GM21786 (cell line): ENCODE measurements around the gene SIKE1.
"Not testable (repeated sequence)": the region's sequence is repeated elsewhere in the genome, so short reads cannot be mapped to it uniquely, and the experiment has no call there.

Source experiments
- ATAC-seq: cut with Tn5 transposase; IDR thresholded peaks from one replicate; pipeline ENCODE4 v1.9.1; 2021; ENCODE audit not compliant: unreplicated experiment

SIKE1 gene

DNA sequence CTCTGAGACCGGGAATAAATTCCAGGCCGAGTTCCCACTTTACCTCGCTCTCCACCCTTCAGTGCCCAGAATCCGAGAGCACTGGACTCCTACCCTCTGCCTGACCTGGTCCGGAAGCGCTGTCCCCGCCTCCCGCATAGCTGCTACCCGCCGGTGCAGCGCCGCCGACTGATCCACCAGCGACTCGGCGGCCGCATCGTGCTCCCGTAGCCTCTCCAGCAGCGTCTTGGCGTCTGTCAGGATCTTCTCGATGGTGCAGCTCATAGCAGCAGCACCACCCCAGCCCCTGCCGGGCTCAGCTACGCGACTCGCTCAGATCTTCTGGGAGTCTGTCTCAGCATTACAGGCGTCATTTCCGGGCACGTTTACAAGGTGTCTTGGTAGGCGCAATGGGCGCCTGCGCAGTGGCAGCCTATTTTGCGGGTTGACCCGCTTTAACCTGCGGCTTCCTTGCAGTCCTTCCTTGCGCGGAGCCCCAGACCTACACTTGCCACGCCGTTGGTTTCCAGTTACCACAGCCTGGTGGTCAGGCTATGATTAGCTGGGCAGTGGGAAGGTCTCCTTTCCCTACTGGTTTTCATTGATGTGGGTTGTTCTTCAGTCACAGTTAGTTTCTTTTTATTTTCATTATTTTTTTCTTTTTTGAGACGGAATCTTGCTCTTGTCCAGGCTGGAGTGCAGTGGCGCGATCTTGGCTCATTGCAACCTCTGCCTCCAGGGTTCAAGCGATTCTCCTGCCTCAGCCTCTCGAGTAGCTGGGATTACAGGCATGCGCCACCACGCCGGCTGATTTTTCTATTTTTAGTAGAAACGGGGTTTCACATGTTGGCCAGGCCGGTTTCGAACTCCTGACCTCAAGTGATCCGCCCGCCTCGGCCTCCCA is at the start of gene SIKE1:
TSS of gene SIKE1 (minus strand) at position 342 of the 883 bp plus-strand sequence. CDS start at position 264, 78 bp downstream.
- ATAC-seq = peak; percentile 99

- not testable (repeated sequence) for ATAC-seq
These were observed 49.6 kb upstream of the SIKE1 start for GRCh38 chr1:114830075-114830474.

DNA sequence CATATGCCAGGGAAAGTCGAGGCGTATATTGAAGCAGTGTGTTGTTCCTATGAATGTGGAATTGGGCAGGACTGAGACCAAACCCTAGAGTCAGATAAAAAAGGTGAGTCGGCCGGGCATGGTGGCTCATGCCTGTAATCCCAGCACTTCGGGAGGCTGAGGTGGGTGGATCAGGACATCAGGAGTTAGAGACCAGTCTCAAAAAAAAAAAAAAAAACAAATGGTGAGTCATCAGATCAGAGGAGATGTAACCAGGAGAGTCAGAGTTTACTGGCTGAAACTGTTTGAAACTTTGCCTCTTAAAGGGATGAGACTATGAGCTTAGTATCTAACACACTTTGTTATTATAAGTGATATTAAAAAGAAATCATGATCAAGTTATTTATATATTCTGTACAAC is 47.8 kb upstream of the SIKE1 start:
- ATAC-seq = no peak

GRCh38 chr1:114821978-114822377 is 41.5 kb upstream of the SIKE1 start:
- no peak for ATAC-seq

DNA sequence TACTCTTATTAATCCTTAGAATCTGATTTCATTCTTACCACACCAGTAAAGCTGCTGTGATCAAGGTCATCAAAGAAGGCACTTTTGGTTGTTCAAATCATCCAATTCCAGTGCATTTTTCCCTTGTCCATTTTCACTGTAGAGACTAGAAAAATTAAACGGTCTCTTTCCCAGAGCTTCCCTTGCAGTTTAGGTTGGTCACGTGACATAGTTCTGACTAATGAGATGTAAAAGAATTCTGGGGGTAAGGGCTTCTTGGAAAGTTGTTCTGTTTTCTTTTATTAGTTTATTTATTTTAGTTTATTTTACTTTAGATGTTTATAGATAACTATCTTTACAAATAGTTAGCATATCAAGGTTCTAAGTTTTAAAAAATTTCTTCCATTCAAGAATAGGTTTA is 39.9 kb upstream of the SIKE1 start:
- ATAC-seq = no peak

DNA sequence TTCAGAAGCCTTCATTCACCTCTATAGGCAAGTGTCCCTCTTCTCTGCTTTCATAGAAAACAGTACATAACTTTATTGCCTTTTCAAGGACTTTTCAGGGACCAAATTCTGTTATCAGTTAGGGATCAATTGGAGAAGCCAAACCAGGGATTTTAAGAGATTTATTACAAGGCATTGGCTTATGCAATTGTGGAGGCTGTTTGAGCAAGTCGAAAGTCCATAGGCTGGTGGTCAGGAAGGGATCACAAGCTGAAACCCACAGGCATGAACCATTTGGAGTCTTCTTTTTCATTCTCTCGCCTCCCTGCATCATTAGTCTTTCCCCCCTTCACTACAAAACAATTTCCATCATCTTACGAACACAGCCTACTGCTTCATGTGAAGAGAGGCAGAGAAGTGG is 39.4 kb upstream of the SIKE1 start:
- no peak for ATAC-seq

- ATAC-seq = not testable (repeated sequence)
These were observed 24.0 kb upstream of the SIKE1 start for GRCh38 chr1:114804449-114804848.

GRCh38 chr1:114803001-114803400 is 22.5 kb upstream of the SIKE1 start:
- ATAC-seq = no peak

DNA sequence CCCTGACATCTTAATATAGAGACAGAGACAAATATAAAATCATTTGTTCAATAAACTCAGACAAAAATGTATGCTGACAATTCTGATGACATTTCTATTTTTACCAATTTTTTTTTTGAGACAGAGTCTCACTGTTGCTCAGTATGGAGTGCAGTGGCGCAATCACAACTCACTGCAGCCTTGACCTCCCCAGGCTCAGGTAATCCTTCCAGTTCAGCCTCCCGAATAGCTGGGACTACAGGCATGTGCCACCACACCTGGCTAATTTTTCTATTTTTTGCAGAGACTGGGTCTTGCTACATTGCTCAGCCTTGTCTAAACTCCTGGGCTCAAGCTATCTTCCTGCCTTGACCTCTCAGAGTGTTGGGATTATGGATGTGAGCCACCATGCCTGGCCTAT is 13.6 kb upstream of the SIKE1 start:
- ATAC-seq = no peak

DNA sequence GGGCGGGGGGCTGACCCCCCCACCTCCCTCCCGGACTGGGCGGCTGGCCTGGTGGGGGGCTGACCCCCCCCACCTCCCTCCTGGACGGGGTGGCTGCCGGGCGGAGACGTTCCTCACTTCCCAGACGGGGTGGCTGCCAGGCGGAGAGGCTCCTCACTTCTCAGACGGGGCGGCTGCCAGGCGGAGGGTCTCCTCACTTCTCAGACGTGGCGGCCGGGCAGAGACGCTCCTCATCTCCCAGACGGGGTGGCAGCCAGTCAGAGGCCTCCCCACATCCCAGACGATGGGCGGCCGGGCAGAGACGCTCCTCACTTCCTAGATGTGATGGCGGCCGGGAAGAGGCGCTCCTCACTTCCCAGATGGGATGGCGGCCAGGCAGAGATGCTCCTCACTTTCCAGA is 10.1 kb upstream of the SIKE1 start:
- ATAC-seq = not testable (repeated sequence)

- not testable (repeated sequence) for ATAC-seq
These were observed 6.0 kb upstream of the SIKE1 start for GRCh38 chr1:114786440-114786839.

DNA sequence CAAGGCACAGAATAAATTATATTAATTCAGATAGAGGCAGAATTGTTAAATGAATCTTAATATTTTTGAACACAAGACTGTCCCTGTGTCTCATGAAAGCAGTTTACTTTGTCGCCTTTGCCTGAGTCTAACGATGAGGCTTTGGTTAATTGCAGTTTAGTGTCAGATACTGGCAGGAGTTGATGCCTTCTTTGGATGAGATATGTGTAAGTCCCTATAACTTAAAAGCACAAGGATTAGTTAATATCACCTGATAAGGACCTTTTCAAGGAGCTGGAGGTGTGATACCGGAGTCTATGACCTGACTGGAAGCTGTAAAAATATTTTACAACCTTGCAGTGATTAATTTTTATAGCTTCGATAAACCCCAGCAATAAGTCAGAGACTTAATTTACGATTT is 2.0 kb upstream of the SIKE1 start:
- ATAC-seq = no peak

GRCh38 chr1:114779722-114780121 is 763 bp downstream of the SIKE1 start:
- no peak for ATAC-seq

GRCh38 chr1:114776726-114777125 is 3.8 kb downstream of the SIKE1 start:
- ATAC-seq = not testable (repeated sequence)

DNA sequence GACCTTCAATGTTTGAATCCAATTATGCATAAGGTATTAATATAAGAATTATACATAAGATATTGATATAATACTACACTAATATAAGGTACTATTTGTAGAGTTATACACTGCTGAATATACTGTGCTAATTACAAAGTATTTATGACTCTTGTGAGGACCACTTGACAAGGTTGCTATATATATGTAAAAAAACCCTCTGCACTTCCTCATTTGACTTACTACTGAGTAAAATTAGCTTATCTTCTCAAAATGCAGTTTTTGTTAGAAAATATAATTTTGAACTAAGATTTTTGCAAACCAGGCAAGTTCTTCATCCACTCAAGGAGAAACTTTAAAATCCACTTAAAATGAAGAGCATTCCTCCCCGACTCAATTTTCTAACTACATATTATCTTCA is 8.5 kb downstream of the SIKE1 start:
- ATAC-seq = no peak

DNA sequence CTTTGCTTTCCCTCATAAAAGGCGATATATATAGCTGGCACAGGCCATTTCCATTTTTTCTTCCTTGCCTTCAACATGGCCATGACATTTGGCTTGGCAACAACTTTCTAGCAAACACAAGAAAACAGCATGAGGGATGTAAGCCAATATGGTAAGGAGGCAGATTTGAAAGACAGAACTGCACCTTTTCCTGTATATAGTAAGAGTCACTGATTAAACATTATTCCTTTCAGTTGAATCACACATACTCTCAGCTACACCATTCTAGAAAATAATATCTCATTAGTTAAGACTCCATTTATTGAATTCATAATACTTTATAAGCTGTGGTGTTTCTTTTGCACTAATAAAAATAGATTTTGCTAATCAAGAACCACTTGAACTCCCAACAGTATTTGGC is 9.5 kb downstream of the SIKE1 start:
- no peak for ATAC-seq

GRCh38 chr1:114764689-114765088 is 15.8 kb downstream of the SIKE1 start:
- ATAC-seq = no peak

DNA sequence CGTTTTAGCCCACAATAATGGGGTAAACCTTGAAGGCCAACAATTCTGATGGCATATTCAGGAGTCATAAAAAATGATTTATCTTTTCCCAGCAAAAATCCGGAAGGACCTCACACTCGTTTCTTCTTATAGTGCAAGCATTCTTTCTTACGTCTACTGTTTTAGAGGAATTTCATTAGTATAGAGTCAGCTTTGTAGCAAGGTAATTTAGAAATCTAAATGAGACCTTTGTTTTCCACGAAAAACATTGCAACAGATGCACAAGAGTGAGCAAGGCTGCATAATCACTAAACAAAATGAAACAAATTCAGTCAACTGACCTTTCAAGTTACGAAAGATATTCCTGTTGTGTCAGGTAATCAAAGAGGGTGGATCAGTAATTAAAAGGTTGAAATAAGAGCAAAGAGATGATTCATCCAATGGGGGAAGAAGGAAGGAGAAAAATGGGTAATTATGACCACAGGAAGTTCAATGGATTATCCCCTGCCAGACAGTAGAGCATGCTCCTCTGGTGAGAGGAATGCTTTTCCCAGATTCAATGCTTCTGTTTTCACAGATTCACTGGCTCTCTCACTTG is 22.1 kb downstream of the SIKE1 start:
- ATAC-seq = no peak

- peak; percentile 72 for ATAC-seq
These were observed 22.8 kb downstream of the SIKE1 start, which contains the start of gene CSDE1 for GRCh38 chr1:114757455-114758255. CSDE1 (minus strand) TSS chr1:114757984; CDS start chr1:114739890, 18,094 bp downstream.

- ATAC-seq = no peak
These were observed 23.5 kb downstream of the SIKE1 start for GRCh38 chr1:114756949-114757454.
